ENCODE results near the gene IFI27. TPM values are rescaled to one million over a fixed set of nuclear protein-coding genes. Genes with fewer than 3 reads are reported as not detected.
"Not testable (repeated sequence)": the region's sequence is repeated elsewhere in the genome, so short reads cannot be mapped to it uniquely, and the experiment has no call there.

IFI27 gene
- total RNA-seq, 1 donor from 2014 or later, result 7.5 TPM

- Mint-ChIP-seq H3K27ac (no peak overlapping the region), H3K36me3 (ENCODE audit: insufficient read depth) (peaks cover 2% of the 10 kb centered on the region), H3K9me3 (ENCODE audit: low read depth) (peaks cover 4% of the 10 kb centered on the region), H3K4me1 (ENCODE audit: low read depth) (peaks cover 4% of the 10 kb centered on the region), H3K4me3 (ENCODE audit: low read depth) (no peak overlapping the region), H3K27me3 (peaks cover 12% of the 10 kb centered on the region)
- TF ChIP-seq, protein P1, sequence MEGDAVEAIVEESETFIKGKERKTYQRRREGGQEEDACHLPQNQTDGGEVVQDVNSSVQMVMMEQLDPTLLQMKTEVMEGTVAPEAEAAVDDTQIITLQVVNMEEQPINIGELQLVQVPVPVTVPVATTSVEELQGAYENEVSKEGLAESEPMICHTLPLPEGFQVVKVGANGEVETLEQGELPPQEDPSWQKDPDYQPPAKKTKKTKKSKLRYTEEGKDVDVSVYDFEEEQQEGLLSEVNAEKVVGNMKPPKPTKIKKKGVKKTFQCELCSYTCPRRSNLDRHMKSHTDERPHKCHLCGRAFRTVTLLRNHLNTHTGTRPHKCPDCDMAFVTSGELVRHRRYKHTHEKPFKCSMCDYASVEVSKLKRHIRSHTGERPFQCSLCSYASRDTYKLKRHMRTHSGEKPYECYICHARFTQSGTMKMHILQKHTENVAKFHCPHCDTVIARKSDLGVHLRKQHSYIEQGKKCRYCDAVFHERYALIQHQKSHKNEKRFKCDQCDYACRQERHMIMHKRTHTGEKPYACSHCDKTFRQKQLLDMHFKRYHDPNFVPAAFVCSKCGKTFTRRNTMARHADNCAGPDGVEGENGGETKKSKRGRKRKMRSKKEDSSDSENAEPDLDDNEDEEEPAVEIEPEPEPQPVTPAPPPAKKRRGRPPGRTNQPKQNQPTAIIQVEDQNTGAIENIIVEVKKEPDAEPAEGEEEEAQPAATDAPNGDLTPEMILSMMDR (IDR thresholded peaks at IDR 0.05; ENCODE audit: unreplicated experiment), result no peak
- DNase-seq (ENCODE audit: low spot score, unreplicated experiment), result no peak
Measured at GRCh38 chr14:94152676-94153075, 42.1 kb downstream of the IFI27 start.

DNA sequence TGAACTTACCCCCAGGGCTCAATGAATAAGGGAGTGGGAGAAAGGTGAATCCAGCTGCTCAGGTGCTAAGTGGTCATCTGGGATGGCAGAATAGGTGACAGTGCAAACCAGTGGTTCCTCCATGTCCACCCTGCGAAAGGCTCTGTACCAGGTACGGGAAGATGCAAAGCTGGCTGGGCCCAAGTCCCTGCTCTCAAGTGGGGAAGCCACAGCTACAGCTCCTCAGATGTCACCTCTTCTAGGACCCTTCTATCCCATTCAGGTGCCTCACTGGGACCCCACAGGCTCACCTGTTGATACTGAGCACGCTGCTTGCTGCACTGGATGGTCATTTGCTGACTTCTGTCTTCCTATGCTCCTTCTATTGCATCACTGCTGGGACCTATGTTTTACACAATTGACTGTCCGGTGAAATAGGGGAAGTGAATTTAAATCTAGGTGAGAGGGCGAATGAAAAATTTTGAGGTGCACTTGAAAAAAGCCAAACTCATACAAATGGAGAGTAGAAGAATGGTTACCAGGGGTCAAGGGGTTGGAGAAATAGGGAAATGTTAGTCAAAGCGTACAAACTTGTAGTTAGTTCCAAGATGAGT is 43.3 kb downstream of the IFI27 start:
- no peak overlapping the region for H3K27ac Mint-ChIP-seq

GRCh38 chr14:94156143-94156542 is 45.6 kb downstream of the IFI27 start:
- H3K36me3 Mint-ChIP-seq (ENCODE audit: insufficient read depth); DNase-seq (ENCODE audit: low spot score, unreplicated experiment); H3K27ac Mint-ChIP-seq; H3K4me1 Mint-ChIP-seq (ENCODE audit: low read depth); H3K9me3 Mint-ChIP-seq (ENCODE audit: low read depth); H3K27me3 Mint-ChIP-seq; H3K4me3 Mint-ChIP-seq (ENCODE audit: low read depth): not testable (repeated sequence)

More for the DNA sequence above, 43.3 kb downstream of the IFI27 start:
- Mint-ChIP-seq H3K4me1 (ENCODE audit: low read depth) (peaks cover 7% of the 10 kb centered on the region), H3K9me3 (ENCODE audit: low read depth) (peaks cover 4% of the 10 kb centered on the region), H3K4me3 (ENCODE audit: low read depth) (no peak overlapping the region), H3K36me3 (ENCODE audit: insufficient read depth) (peaks cover 2% of the 10 kb centered on the region), H3K27me3 (peaks cover 12% of the 10 kb centered on the region)
- TF ChIP-seq, protein P1 (IDR thresholded peaks at IDR 0.05; ENCODE audit: unreplicated experiment), result no peak
- no peak for DNase-seq (ENCODE audit: low spot score, unreplicated experiment)

DNA sequence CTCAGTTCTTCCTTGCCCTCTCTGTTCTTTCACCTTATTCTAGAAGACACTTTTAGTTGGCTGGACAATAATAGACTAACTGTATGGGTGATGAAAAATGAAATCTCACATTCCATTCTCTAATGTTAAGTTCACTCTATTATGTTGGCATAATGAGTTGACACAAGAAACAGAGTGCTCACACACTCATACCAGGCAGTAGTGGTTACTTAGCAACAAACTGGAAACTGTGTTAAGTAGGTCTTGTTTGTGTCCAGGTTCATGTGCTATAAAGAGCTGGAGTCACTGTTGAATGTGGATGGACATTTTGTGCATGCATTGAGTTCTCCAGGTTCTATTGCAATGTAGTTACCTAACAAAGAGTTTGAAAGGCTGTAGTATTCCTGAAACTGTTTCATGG is 46.7 kb downstream of the IFI27 start:
- H3K27me3 Mint-ChIP-seq, result peaks cover 8% of the 10 kb centered on the region
- no peak for DNase-seq (ENCODE audit: low spot score, unreplicated experiment)
- no peak overlapping the region for H3K4me3 Mint-ChIP-seq (ENCODE audit: low read depth)
- H3K27ac Mint-ChIP-seq, result no peak overlapping the region
- H3K9me3 Mint-ChIP-seq (ENCODE audit: low read depth), result peaks cover 4% of the 10 kb centered on the region
- TF ChIP-seq, protein P1 (IDR thresholded peaks at IDR 0.05; ENCODE audit: unreplicated experiment), result no peak
- H3K4me1 Mint-ChIP-seq (ENCODE audit: low read depth), result peaks cover 7% of the 10 kb centered on the region
- H3K36me3 Mint-ChIP-seq (ENCODE audit: insufficient read depth), result peaks cover 2% of the 10 kb centered on the region

GRCh38 chr14:94158239-94158883 is 47.8 kb downstream of the IFI27 start:
- H3K27ac Mint-ChIP-seq, result no peak overlapping the region
- peaks cover 4% of the 10 kb centered on the region for H3K9me3 Mint-ChIP-seq (ENCODE audit: low read depth)
- H3K4me1 Mint-ChIP-seq (ENCODE audit: low read depth), result peaks cover 9% of the 10 kb centered on the region
- TF ChIP-seq, protein P1 (IDR thresholded peaks at IDR 0.05; ENCODE audit: unreplicated experiment), result no peak
- peaks cover 2% of the 10 kb centered on the region for H3K36me3 Mint-ChIP-seq (ENCODE audit: insufficient read depth)
- peaks cover 2% of the 10 kb centered on the region for H3K27me3 Mint-ChIP-seq
- H3K4me3 Mint-ChIP-seq (ENCODE audit: low read depth), result no peak overlapping the region
- no peak for DNase-seq (ENCODE audit: low spot score, unreplicated experiment)

- Mint-ChIP-seq H3K27me3 (peaks cover 8% of the 10 kb centered on the region), H3K4me3 (ENCODE audit: low read depth) (no peak overlapping the region), H3K36me3 (ENCODE audit: insufficient read depth) (no peaks in the 10 kb centered on the region), H3K27ac (no peak overlapping the region), H3K4me1 (ENCODE audit: low read depth) (peaks cover 14% of the 10 kb centered on the region), H3K9me3 (ENCODE audit: low read depth) (no peaks in the 10 kb centered on the region)
- no peak for DNase-seq (ENCODE audit: low spot score, unreplicated experiment)
- TF ChIP-seq, protein P1 (IDR thresholded peaks at IDR 0.05; ENCODE audit: unreplicated experiment), result no peak
Measured at GRCh38 chr14:94161058-94161457, 50.5 kb downstream of the IFI27 start.

All from progenitor cell of endocrine pancreas (in vitro differentiated cells).